ENCODE results near the gene NHSL2.

NHSL2 gene

GRCh38 chrX:72102126-72102525 lies 191.5 kb downstream of the NHSL2 start:
- in situ Hi-C loops (cut with HindIII; ENCODE audit: low sequenced_read_pairs): no loop called here

GRCh38 chrX:72102760-72103159 lies 192.1 kb downstream of the NHSL2 start:
- in situ Hi-C loops (cut with HindIII; ENCODE audit: low sequenced_read_pairs): no loop called here

GRCh38 chrX:72105436-72105835 lies 194.8 kb downstream of the NHSL2 start:
- in situ Hi-C loops (cut with HindIII; ENCODE audit: low sequenced_read_pairs): no loop called here

GRCh38 chrX:72107320-72107719 lies 196.7 kb downstream of the NHSL2 start:
- in situ Hi-C loops (cut with HindIII; ENCODE audit: low sequenced_read_pairs): no loop called here

GRCh38 chrX:72107841-72108595 lies 197.4 kb downstream of the NHSL2 start:
- in situ Hi-C loops (cut with HindIII; ENCODE audit: low sequenced_read_pairs): no loop called here

- in situ Hi-C loops (cut with HindIII; ENCODE audit: low sequenced_read_pairs): no loop called here
Measured at GRCh38 chrX:72108666-72109065, 198.0 kb downstream of the NHSL2 start.

GRCh38 chrX:72110051-72110875 lies 199.6 kb downstream of the NHSL2 start:
- in situ Hi-C loops (cut with HindIII; ENCODE audit: low sequenced_read_pairs): no loop called here

- in situ Hi-C loops (cut with HindIII; ENCODE audit: low sequenced_read_pairs): no loop called here
Measured at GRCh38 chrX:72110876-72111708, 200.4 kb downstream of the NHSL2 start.

GRCh38 chrX:72113461-72113860 lies 202.8 kb downstream of the NHSL2 start:
- in situ Hi-C loops (cut with HindIII; ENCODE audit: low sequenced_read_pairs): no loop called here

- in situ Hi-C loops (cut with HindIII; ENCODE audit: low sequenced_read_pairs): no loop called here
Measured at GRCh38 chrX:72114306-72114705, 203.7 kb downstream of the NHSL2 start.

- in situ Hi-C loops (cut with HindIII; ENCODE audit: low sequenced_read_pairs): no loop called here
Measured at GRCh38 chrX:72114807-72115206, 204.2 kb downstream of the NHSL2 start.

- in situ Hi-C loops (cut with HindIII; ENCODE audit: low sequenced_read_pairs): no loop called here
Measured at GRCh38 chrX:72115380-72115779, 204.7 kb downstream of the NHSL2 start.

GRCh38 chrX:72117636-72118210 lies 207.1 kb downstream of the NHSL2 start:
- in situ Hi-C loops (cut with HindIII; ENCODE audit: low sequenced_read_pairs): no loop called here

- in situ Hi-C loops (cut with HindIII; ENCODE audit: low sequenced_read_pairs): no loop called here
Measured at GRCh38 chrX:72120837-72121236, 210.2 kb downstream of the NHSL2 start.

GRCh38 chrX:72121383-72121782 lies 210.7 kb downstream of the NHSL2 start:
- in situ Hi-C loops (cut with HindIII; ENCODE audit: low sequenced_read_pairs): no loop called here

- in situ Hi-C loops (cut with HindIII; ENCODE audit: low sequenced_read_pairs): no loop called here
Measured at GRCh38 chrX:72122621-72123337, 212.1 kb downstream of the NHSL2 start.

GRCh38 chrX:72123471-72124185 lies 213.0 kb downstream of the NHSL2 start:
- in situ Hi-C loops (cut with HindIII; ENCODE audit: low sequenced_read_pairs): no loop called here

GRCh38 chrX:72124540-72125201 lies 214.0 kb downstream of the NHSL2 start:
- in situ Hi-C loops (cut with HindIII; ENCODE audit: low sequenced_read_pairs): no loop called here

Measured in DLD1 (cell line).